ENCODE measurements around the gene MAX.

Gene MAX

DNA sequence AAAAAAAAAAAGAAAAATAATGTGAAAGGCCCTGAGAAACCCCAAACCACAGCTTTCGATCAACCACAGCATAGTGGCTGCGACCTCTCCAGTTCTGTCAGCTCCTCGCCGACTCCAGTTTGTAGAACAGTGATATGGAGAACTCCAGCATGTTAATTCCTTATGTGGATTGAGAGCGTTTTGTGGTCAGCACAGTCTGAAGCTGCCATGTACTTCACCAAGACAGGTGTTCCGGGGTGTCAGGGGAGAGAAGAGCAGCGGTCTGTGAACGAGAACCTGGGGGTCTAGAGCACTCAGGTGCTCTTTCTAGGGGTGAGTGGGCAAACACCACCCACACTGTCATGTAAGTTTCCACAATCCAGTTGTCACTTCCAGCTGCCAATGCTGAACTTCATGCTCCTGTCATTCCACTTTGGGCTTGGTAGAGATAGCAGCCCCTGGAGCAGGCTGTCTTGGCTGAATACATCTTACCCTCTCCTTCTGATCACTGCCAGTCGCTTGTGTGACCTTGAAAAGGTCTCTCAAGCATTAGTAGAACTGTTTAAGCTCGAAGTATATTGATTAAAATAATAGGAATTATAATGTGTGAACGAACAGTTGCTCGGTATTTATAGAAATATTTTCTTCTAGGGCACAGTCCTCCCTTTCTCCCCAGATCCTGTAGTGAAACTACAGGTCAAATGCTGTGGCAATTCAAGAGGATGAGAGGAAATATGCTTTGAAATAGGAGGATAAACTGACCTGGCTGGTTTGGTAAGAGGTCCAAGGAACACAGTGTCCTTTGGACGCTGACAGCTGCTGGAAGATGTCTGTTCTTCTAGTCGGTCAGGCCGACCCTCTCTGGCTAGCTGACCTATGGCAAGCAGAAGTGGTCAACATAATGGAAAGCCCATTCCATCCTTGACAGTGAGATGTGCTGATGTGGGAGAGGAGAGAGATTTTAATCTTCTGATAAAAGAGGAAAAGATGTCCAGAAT, 15.7 kb upstream of the MAX start:
- Mint-ChIP-seq H3K4me1 (ENCODE audit: low read depth) (no peaks in the 10 kb centered on the region), H3K9me3 (no peaks in the 10 kb centered on the region), H3K4me3 (no peak overlapping the region), H3K36me3 (ENCODE audit: low read depth) (no peaks in the 10 kb centered on the region), H3K27ac (no peak overlapping the region), H3K27me3 (no peaks in the 10 kb centered on the region)

DNA sequence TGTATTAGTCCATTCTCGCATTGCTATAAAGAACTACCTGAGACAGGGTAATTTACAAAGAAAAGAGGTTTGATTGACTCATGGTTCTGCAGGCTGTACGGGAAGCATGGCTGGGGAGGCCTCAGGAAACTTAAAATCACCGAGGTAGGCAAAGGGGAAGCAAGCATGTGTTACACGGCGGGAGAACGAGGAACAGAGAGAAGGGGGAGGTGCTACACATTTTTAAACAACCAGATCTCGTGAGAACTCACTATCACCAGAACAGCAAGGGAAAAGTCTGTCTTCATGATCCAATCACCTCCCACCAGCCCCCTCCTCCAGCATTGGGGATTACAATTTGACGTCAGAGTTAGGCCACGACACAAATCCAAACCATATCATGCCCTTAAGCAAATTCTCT, 13.3 kb upstream of the MAX start:
- Mint-ChIP-seq H3K36me3 (ENCODE audit: low read depth) (no peaks in the 10 kb centered on the region), H3K27ac (no peak overlapping the region), H3K9me3 (no peaks in the 10 kb centered on the region), H3K4me1 (ENCODE audit: low read depth) (no peaks in the 10 kb centered on the region), H3K4me3 (no peak overlapping the region), H3K27me3 (no peaks in the 10 kb centered on the region)

- no peaks in the 10 kb centered on the region for H3K27me3 Mint-ChIP-seq
- H3K9me3 Mint-ChIP-seq = no peaks in the 10 kb centered on the region
- H3K27ac Mint-ChIP-seq = no peak overlapping the region
- H3K4me1 Mint-ChIP-seq (ENCODE audit: low read depth) = no peaks in the 10 kb centered on the region
- H3K36me3 Mint-ChIP-seq (ENCODE audit: low read depth) = no peaks in the 10 kb centered on the region
- H3K4me3 Mint-ChIP-seq = no peak overlapping the region
Observed at GRCh38 chr14:65110525-65110924, 8.2 kb upstream of the MAX start.

DNA sequence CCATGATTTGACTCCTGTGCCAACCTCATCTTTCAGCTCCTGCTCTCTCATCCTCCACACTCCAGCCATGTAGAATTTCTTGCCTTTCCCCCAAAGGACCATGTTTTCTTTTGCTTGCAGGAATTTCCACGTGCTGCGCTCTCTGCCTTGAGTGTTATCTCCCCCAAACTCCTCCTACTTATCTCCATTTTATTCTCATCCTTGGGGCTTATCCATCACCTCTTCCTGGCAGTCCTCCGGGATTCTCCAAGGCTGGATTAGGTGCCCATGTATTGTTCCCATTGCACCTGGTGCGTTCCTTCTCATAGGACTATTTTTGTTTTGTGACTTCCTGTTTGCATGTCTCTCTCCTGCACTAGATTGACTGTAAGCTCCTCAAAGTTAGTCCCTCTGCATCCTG, 7.0 kb upstream of the MAX start:
- no peaks in the 10 kb centered on the region for H3K36me3 Mint-ChIP-seq (ENCODE audit: low read depth)
- H3K4me1 Mint-ChIP-seq (ENCODE audit: low read depth) = no peaks in the 10 kb centered on the region
- no peak overlapping the region for H3K27ac Mint-ChIP-seq
- H3K27me3 Mint-ChIP-seq = no peaks in the 10 kb centered on the region
- H3K4me3 Mint-ChIP-seq = no peak overlapping the region
- H3K9me3 Mint-ChIP-seq = no peaks in the 10 kb centered on the region

DNA sequence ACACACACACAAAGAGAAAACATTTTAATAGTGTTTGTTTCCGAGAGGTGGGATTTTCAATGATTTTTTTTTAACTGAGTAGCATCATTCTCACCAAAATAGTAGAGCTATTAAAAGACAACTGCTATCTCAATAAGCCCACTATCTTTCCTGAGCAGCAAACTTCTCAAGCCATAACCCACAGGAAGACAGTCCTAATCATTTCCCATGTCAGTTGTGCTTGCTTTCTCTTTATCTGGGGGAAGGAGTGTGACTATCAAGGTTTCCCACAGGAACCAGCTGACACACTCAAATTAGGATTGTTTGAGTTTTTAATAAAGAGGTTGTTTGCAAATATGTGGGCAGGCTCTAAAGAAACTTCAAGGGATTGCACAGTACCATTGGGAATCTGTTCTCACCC, 4.9 kb upstream of the MAX start:
- Mint-ChIP-seq H3K9me3 (no peaks in the 10 kb centered on the region), H3K36me3 (ENCODE audit: low read depth) (peaks cover 3% of the 10 kb centered on the region), H3K27ac (no peak overlapping the region)

DNA sequence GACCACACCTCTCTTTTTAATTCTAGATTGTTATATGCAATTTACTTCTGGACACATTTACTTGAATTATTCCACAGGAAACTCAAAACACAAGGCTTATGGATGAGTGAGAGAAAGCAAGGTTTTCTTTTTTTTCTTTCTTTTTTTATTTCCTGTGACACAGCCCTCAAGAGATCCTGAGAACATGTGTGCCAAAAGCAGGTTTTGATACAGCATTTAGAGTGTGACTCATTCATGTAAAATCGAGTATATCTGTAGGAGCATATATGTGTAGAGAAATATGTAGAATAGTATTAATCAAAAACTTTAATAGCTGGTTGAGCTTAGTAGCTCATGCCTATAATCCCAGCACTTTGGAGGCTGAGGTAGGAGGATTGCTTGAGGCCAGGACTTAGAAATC, 4.4 kb upstream of the MAX start:
- Mint-ChIP-seq H3K36me3 (ENCODE audit: low read depth) (peaks cover 5% of the 10 kb centered on the region), H3K27ac (no peak overlapping the region), H3K9me3 (no peaks in the 10 kb centered on the region), H3K27me3 (no peaks in the 10 kb centered on the region), H3K4me1 (ENCODE audit: low read depth) (peaks cover 8% of the 10 kb centered on the region), H3K4me3 (no peak overlapping the region)

More for the DNA sequence above, 4.9 kb upstream of the MAX start:
- Mint-ChIP-seq H3K4me1 (ENCODE audit: low read depth) (peaks cover 8% of the 10 kb centered on the region), H3K4me3 (no peak overlapping the region), H3K27me3 (no peaks in the 10 kb centered on the region)

DNA sequence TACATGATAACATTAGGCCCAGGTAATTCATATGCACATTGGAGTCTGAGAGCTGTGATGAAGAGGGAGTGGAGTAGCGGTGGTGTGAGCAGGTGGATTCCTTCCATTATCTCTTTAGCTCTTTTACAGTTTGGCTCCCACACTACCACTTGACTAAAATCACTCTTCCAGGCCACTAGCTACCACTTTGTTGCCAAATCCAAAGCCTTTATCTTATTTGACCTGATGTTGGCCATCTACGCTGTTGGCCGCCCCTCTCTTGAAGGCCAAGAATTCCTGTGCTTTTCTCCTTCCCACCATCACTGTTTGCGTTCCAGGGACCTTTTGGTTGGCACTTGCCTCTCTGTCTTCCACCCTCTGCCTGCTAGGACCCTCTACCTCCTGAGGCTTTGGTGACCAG, 4.0 kb upstream of the MAX start:
- Mint-ChIP-seq H3K27ac (no peak overlapping the region), H3K4me1 (ENCODE audit: low read depth) (peaks cover 8% of the 10 kb centered on the region), H3K27me3 (no peaks in the 10 kb centered on the region), H3K4me3 (no peak overlapping the region), H3K9me3 (no peaks in the 10 kb centered on the region), H3K36me3 (ENCODE audit: low read depth) (peaks cover 5% of the 10 kb centered on the region)

DNA sequence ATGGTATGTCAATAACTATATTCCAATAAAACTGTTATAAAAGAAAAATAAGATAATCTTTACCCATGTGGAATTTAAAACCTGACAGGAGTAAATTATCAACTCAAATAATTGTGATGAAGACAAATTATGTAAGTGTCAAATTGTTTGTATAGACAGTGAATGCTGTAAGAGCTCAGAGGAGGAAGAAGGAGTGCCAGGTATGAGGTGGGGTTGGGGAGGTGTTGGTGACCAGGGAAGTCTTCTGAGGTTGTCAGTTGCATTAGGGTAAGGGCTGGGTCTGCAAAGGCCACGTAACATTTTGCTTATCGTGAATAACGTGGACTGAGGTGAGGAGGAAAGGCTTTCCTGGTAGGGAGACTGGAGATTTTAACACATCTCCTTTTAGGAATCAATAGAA, 2.5 kb upstream of the MAX start:
- H3K9me3 Mint-ChIP-seq = no peaks in the 10 kb centered on the region
- H3K27ac Mint-ChIP-seq = no peak overlapping the region
- no peak overlapping the region for H3K4me3 Mint-ChIP-seq
- peaks cover 22% of the 10 kb centered on the region for H3K4me1 Mint-ChIP-seq (ENCODE audit: low read depth)
- peaks cover 14% of the 10 kb centered on the region for H3K36me3 Mint-ChIP-seq (ENCODE audit: low read depth)
- H3K27me3 Mint-ChIP-seq = no peaks in the 10 kb centered on the region

GRCh38 chr14:65103150-65103760, 938 bp upstream of the MAX start:
- peak overlapping the region; percentile 95 for H3K4me3 Mint-ChIP-seq
- peaks cover 25% of the 10 kb centered on the region for H3K36me3 Mint-ChIP-seq (ENCODE audit: low read depth)
- no peaks in the 10 kb centered on the region for H3K27me3 Mint-ChIP-seq
- H3K4me1 Mint-ChIP-seq (ENCODE audit: low read depth) = peaks cover 35% of the 10 kb centered on the region
- peak overlapping the region; percentile 73 for H3K27ac Mint-ChIP-seq
- no peaks in the 10 kb centered on the region for H3K9me3 Mint-ChIP-seq

- Mint-ChIP-seq H3K4me1 (ENCODE audit: low read depth) (peaks cover 49% of the 10 kb centered on the region), H3K9me3 (no peaks in the 10 kb centered on the region), H3K27ac (peak overlapping the region; percentile 96), H3K4me3 (peak overlapping the region; percentile 95), H3K27me3 (no peaks in the 10 kb centered on the region), H3K36me3 (ENCODE audit: low read depth) (peaks cover 32% of the 10 kb centered on the region)
Observed at GRCh38 chr14:65101631-65102440, 481 bp downstream of the MAX start.

DNA sequence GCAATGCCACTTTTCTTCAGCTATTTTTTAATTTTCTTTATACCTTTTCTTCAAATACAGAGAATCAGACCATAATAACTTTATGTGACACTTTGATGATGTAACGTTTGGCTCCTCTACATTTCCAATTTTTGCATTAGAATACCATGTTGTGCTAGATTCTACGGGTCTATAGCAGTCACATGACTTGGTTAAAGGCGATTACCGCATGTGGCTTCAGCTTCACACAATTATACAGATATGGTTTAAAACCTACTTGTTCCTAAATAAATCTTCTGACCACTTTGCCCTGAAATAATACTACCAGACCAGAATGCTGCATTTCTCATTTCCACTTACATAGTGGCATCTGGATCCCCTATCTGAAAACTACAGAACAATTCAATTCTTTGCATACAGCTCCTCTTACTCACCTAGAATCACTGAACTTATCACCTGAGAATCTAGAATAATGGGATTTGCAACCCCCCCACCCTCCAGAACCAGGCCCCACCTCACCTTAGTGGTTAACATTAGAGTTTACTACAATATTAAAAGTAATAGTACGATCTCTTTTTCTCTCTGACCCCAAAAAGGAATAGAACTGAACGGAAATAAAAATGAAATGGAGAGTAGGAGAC, 1.3 kb downstream of the MAX start:
- Mint-ChIP-seq H3K27ac (peak overlapping the region; percentile 86), H3K27me3 (no peaks in the 10 kb centered on the region), H3K36me3 (ENCODE audit: low read depth) (peaks cover 40% of the 10 kb centered on the region), H3K4me1 (ENCODE audit: low read depth) (peaks cover 57% of the 10 kb centered on the region), H3K4me3 (peak overlapping the region; percentile 95), H3K9me3 (no peaks in the 10 kb centered on the region)

GRCh38 chr14:65098586-65098985, 3.7 kb downstream of the MAX start:
- H3K9me3 Mint-ChIP-seq = no peaks in the 10 kb centered on the region
- H3K4me3 Mint-ChIP-seq = peak overlapping the region; percentile 73
- peaks cover 62% of the 10 kb centered on the region for H3K36me3 Mint-ChIP-seq (ENCODE audit: low read depth)
- peaks cover 76% of the 10 kb centered on the region for H3K4me1 Mint-ChIP-seq (ENCODE audit: low read depth)
- H3K27ac Mint-ChIP-seq = peak overlapping the region; percentile 79
- H3K27me3 Mint-ChIP-seq = no peaks in the 10 kb centered on the region

- Mint-ChIP-seq H3K4me3 (peak overlapping the region; percentile 44), H3K27ac (peak overlapping the region; percentile 53), H3K9me3 (no peaks in the 10 kb centered on the region), H3K27me3 (no peaks in the 10 kb centered on the region), H3K4me1 (ENCODE audit: low read depth) (peaks cover 77% of the 10 kb centered on the region), H3K36me3 (ENCODE audit: low read depth) (peaks cover 73% of the 10 kb centered on the region)
Observed at GRCh38 chr14:65096323-65097089, 5.8 kb downstream of the MAX start.

- peak overlapping the region; percentile 44 for H3K4me3 Mint-ChIP-seq
- H3K27ac Mint-ChIP-seq = peak overlapping the region; percentile 53
- H3K36me3 Mint-ChIP-seq (ENCODE audit: low read depth) = peaks cover 75% of the 10 kb centered on the region
- peaks cover 77% of the 10 kb centered on the region for H3K4me1 Mint-ChIP-seq (ENCODE audit: low read depth)
- no peaks in the 10 kb centered on the region for H3K9me3 Mint-ChIP-seq
- no peaks in the 10 kb centered on the region for H3K27me3 Mint-ChIP-seq
Observed at GRCh38 chr14:65095633-65096205, 6.6 kb downstream of the MAX start.

Measured in stimulated activated naive CD8-positive, alpha-beta T cell treated with anti-CD3 and anti-CD28 coated beads, Interleukin-15, Interleukin-2, amounts not matched to agents 100 ng/mL and 50 ng/mL, for 24 hours (primary cell).